ENCODE data around the gene ZNF678. TPM values are rescaled to one million over a fixed set of nuclear protein-coding genes. Genes with fewer than 3 reads are reported as not detected.
A peak's percentile ranks its signal among the peaks of the same experiment; 100 is the strongest.

Gene ZNF678
- total RNA-seq = 9.7 TPM

DNA sequence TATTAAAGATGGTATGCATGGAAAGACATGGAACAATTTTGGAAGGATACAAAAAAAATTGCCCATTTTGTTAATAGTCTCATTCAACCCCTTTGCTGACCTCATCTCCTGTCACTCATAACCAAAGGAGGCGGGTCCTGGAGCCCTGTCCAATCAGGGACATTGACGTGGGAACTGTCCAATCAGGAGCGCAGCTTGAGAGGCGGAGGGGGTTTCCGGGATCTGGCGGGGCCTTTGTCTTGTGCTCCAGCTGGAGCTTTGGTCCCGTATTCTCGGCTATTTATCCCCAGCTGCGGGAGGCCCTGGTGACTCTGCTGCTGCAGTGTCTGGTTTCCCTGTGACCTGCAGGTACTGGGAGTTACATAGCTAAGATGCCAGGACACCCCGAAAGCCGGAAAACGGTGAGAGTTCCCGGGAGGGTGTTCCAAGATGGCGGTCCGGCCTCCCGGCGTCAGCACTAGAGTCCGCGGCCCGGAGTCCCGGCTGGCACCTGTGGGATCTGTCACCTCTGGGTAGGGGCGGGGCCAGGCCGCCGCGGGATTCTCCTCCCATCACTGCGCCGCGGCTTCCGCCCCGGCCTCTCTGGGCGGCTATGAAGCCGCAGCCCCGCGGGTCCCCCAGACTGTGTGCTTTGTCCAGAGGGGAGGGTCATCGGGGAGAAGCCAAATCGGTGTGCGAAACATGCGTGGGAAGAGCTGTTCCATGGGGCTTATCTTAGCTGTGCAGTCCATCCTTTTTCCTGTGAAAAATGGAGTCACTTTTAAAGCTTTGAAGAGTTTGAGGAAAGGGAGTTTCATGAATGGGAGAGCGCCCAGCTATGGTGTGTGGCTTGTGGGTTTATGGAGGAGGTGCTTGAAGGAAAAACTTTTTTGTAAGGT, at the start of gene ZNF678:
TSS of gene ZNF678 (plus strand) at position 233 of the 878 bp plus-strand sequence. CDS start 87,436 bp downstream, outside the sequence.
- ATAC-seq (peak; percentile 97), DNase-seq (ENCODE audit: low spot score) (peak; percentile 95)
- intact Hi-C loops (cut with DNase I) = no loop called here

DNA sequence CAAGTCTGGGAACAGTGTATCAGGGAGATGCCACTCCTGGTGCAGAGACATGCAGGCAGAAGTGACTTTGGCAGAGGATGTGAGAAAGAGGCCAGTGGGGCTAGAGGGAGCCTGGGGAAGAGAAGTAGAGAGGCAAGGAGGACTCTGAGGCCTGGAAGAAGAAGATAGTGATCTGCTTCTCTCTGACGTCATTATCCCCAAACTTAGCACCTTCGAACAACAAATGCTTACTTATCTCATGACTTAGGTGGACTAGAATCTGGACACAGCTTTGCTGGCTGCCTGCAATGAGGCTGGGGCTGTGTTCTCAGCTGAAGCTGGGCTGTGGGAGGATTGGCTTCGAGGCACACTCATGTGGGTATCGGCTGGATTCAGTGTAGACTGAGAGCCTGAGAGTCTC, 44.5 kb upstream of the ZNF678 start:
- ATAC-seq (no peak), DNase-seq (ENCODE audit: low spot score) (no peak)
- intact Hi-C loops (cut with DNase I) = no loop called here

DNA sequence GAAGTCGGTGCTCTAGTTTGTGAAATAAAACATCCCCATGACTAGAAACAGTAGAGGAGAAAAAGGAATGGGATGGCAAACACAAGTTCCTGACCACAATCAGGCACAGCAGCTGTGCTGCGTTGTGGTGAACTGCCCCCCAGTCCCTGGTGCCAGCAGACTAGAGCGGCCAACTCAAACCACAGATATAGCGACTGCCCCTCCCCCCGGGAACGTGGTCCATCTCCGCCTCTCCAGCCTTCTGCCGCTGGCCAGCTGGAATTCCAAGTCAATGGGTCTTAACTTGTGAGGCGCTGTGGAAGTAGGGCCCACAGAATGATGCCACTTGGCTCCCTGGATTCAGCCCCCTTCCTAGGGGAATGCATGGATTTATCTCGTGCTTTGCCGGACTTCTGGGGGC, 41.6 kb upstream of the ZNF678 start:
- no peak for DNase-seq (ENCODE audit: low spot score)
- no peak for ATAC-seq
- intact Hi-C loops (cut with DNase I) = no loop called here

DNA sequence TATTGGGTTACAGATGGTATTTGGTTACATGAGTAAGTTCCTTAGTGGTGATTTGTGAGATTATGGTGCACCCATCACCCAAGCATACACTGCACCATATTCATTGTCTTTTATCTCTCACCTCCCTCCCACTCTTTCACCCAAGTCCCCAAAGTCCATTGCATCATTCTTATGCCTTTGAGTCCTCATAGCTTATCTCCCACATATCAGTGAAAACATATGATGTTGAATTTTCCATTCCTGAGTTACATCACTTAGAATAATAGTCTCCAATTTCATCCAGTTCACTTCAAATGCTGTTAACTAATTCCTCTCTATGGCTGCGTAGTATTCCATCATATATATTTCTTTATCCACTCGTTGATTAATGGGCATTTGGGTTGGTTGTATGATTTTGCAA, 36.8 kb upstream of the ZNF678 start:
- no peak for ATAC-seq
- DNase-seq (ENCODE audit: low spot score) = no peak
- intact Hi-C loops (cut with DNase I) = no loop called here

DNA sequence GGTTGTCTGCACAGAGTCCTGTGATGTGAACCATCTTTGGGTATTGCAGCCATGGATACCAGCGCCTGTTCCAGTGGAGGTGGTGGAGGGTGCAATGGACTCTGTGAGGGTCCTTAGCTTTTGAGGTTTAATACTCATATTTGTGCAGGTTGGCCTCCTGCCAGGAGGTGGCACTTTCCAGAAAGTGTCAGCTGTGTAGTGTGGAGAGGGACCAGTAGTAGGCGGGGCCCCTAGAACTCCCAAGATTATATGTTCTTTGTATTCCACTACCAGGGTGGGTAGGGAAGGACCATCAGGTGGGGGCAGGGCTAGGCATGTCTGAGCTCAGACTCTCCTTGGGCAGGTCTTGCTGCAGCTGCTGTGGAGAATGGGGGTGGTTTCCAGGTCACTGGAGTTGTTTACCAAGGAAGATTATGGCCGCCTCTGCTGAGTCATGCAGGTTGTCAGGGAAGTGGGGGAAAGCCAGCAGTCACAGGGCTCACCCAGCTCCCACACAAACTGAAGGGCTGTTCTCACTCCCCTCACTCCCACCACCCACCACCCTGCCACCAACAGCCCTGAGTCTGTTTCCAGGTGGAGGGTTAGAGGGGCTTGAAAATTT, 31.2 kb upstream of the ZNF678 start:
- intact Hi-C loops (cut with DNase I) = no loop called here
- DNase-seq (ENCODE audit: low spot score) (no peak), ATAC-seq (no peak)

DNA sequence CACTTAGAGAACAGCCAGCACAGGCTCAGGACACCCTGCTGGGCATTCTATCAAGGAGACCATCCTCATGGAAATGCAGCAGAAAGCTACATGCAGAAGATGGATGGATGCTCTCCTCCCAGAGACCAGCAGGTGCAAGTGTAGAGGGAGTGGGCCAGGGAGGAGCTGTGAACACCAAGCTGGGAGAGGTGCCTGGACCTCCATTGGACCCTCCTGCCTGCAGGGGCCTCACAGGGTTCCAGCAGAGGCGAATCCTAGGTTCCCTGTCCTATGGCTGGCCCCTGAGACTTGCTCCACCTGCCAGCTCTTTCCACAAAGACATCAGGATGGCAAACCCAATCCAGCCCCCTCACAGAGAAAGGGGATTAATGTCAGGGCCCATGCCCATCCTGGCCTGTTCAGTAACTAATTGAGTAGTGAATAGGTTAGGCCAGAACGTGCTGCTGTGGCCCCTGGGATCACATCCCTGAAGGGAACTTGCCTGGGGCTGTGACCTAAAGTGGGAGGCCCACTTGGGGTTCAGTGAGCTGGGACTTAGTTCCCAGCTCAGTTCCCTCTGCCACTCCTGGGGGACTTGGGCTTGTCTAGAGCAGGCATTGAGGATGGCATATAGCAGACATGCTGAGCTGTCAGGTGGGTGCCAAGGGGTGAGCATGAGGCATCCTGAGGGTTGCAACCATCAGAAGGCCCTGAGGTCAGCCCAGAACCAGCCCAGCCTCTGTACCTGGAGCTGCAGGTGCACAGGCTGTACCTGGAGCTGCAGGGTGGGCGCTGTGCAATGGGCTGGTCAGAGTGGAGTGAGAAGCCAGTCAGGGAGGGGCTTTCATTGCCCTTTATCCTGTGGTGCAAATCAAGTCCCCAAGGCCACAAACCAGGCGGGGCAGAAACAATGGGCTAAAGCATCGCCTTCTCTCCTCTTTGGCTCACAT, 22.9 kb upstream of the ZNF678 start:
- ATAC-seq = no peak
- intact Hi-C loops (cut with DNase I) = no loop called here
- no peak for DNase-seq (ENCODE audit: low spot score)

DNA sequence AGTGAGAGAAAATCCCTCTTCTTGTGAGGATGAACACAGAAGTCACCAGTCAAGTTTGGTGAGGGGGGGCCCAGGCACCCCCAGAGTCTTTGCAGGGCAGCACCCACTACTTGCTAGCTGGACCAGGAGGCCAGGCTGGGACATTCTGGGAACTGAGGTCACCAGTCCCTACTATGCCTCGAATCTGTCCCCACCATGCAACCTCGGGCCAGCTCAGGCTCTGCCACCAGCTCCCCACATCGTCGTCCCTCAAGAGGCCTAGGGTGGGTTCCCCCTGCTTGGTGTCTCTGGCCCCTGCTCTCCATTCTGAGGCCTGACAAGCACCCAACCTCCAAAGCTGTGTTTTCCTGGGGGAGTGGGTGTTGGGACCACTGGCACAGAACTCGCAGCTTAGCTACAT, 22.2 kb upstream of the ZNF678 start:
- DNase-seq (ENCODE audit: low spot score) = no peak
- no peak for ATAC-seq
- intact Hi-C loops (cut with DNase I) = no loop called here

DNA sequence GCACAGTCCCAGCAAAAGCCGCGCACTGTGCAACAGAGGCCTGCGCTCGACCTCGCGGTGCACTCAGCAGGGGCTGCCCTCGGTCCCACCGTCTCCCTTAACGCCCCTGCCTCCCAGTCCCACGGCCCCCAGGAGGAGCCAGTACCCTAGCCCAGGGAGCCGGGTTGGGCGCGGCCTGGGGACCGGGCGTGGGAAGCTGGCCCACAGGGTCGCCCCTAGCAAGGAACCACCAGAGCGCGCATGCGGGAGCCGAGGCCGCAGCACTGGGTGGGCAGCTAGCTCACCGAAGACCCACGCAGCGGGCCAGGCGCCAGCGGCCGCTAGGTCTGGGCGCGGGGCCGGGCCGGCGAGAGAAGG, 21.6 kb upstream of the ZNF678 start:
- ATAC-seq = peak; percentile 43
- no peak for DNase-seq (ENCODE audit: low spot score)
- intact Hi-C loops (cut with DNase I) = no loop called here

DNA sequence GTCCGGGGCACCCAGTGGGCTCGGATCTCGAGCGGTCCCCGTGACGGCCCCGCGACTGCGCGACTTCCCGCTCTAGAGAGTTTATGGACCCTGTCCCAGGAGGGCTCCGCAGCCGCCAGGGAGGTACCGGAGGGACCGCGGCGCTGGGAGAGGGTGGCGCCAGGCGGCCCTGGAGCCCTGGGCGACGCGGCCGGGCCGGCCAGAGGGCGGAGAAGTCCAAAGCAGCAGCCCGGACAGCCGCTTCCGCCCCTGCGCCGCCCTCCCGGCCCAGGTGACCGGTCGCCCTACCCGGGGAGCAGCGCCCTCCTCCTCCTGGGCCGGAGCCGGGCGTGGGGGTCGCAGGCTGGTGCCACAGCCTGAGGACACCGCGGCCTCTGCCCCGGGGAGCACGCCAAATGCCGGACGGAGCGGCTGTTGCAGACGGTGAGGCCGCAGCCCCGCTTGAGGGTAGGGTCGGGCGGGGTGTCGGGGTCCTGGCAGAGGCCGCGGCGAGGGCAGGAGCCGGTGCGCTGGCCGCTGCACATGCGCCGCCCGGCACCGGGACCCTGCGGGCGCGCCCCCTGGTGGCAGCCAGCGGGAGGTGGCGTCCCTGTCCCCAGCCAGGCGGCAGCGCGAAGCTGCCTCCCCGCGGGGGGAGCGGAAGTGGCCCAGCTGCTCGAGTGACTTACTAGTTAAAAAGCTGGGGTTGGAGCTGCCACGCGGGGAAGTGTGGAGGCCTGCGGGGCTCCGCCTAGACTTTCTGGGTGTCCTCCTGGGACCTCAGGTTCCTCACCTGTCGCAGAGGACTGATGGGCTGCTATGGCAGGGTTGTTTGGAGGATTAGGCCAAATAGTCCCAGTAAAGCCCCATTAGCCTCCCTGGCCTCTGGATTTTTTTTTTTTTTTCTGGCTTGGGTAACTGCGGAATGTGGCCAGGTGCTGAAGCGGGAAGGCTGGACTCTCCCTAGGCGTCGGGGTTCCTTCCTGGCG, 20.9 kb upstream of the ZNF678 start:
- DNase-seq (ENCODE audit: low spot score) (peak; percentile 89), ATAC-seq (peak; percentile 95)
- intact Hi-C loops (cut with DNase I) = no loop called here

DNA sequence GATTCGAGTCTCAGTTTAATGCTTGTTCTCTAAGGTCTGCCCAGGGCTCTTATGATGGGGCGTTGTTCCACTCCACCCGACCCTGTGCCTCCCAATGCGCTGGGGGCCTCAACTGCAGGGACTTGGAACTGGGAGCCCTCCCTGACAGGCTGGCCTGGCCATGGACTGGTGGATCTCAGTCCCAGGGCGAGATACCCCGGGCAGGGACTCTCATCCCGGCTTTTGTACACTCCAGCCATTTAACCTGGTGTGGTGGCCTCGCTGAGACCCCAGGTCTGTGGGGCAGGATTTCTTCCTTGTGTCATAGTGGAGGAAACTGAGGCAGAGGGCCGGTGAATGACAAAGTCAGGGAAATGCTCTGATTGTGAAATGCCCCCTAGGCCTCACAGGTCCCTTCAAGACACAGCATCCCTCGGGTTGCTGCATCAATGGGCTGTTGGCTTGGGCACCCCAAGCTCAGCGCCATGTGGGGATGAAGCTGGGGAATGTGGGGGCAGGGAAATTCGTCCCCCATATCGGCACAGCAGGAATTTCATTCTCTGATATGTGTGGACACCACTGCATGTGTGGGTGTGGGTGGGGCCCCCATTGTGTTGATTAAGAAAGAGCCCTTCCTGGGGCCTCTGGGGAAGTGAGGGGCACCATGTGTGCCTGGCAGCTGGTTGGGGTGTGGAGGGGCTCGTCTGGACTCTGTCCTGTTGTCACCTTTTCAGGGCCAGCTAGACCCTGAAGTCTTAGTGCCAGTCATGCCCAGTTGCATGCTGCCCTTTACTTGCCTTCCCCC, 19.9 kb upstream of the ZNF678 start:
- DNase-seq (ENCODE audit: low spot score) (no peak), ATAC-seq (no peak)
- intact Hi-C loops (cut with DNase I) = no loop called here

DNA sequence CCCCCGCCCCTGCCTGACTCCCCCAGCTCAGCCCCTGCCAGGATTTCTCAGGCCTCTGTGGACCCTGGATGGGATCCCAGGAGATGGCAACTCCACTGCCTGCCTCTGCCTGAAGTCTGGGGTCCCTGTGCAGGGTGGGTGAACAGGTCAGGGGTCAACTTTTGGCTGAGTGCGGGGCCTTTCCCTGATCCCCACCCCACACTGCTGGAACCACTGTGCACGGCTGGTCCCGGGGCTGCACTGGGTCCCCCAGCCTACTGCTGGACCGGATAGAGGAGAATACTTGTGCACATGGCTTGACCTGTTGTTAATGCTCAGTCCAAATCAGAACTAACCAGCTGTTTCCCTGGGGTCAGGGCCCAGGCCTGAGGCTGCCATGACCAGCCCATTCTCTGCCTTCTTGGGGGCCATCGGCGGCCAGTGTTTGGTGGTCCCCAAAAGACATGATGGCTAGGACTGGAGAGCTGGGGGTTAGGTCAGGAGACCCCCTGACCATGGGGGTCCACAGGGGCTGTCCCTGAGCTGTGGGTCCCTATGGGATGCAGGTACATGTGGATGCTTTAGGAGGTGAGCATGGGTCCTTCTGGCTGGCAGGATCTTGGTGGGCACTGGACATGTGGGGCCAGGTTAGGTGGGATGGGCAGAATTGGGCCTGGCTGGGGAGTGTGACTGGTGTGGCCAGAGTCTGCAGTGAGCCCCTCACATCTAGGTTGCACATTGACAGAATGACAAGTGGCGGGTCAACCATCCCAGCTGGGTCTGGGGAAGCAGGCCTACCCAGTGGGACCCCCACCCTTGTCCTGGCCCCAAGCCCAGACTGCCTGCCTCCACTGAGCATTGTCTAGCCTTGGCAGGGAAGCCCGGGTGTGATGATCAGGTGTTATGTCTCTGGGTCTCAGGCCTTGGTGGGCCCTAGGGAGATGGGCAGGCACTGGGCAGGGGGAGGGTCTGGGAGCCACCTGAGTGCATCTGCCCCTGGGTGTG, 19.0 kb upstream of the ZNF678 start:
- ATAC-seq (no peak), DNase-seq (ENCODE audit: low spot score) (no peak)
- intact Hi-C loops (cut with DNase I) = no loop called here

DNA sequence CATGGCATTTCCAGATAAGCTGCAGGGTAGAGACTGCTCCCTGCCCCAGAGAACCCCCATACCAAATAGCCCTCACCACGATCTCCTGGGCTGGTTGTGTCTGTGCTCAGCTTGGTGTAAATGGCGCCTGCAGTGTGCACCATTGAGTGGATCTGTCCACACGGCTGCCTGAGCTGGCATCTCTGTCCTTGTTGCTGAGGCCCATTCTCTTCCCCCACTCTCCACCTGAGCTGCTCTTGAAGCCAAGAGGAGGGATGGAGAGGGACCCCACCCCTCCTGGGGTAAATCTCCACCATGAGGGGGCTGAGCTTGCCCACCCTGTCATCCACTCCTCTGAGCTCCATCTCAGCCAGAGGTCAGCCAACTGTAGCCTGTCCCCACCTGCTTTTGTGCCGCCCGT, 18.0 kb upstream of the ZNF678 start:
- DNase-seq (ENCODE audit: low spot score) (peak; percentile 18), ATAC-seq (no peak)
- intact Hi-C loops (cut with DNase I) = no loop called here

DNA sequence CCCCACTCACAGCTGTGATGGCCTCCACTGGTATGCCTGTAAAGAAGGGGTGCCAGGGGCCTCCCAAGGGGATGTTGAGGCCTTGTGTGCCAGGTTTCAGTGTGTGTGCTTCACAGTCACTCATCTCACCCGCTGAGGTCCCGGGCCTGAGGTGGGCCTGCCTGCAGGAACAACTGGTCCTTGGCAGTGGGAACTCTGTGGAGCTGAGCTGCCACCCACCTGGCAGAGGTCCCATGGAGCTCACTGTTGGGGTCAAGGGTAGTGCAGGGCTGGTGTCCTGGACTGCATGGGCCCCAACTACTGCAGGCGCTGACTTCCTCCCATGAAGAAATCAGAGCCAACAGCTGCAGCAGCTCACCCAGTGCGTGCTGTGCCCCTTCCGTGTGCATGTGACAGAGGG, 17.3 kb upstream of the ZNF678 start:
- intact Hi-C loops (cut with DNase I) = no loop called here
- ATAC-seq (no peak), DNase-seq (ENCODE audit: low spot score) (peak; percentile 40)

DNA sequence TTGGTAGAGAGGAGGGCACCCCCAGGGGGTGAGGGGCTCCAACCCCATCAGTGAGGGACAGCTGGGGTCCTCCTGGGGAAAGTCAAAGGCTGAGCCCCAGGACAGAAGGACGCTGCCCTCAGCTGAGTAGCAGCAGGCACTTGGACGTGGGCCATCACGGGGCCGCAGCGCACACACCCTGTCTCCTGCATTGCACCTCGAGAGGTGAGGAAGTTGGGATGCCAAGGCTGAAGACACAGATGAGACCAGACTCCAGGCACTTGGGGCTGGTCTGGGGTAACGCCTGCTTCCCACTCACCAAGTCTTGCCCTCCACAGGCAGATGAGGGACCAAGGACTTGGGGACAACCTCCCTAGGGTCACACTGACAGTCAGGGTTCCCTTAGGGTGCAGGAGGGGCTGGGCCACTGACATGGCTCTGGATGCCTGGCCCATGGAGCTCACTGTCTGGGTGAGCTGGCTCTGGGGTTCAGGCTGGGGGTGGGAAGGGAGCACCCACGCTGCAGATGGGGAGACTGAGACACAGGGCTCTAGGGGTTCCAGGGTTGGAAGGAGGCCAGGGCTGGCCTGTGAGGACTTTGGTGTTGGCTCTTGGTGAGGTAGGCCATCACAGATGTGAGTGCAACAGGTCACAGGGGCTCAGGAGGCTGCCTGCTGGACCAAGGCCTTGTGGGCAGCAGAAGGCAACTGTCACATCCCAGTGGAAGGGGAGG, 16.6 kb upstream of the ZNF678 start:
- intact Hi-C loops (cut with DNase I) = no loop called here
- ATAC-seq = no peak
- DNase-seq (ENCODE audit: low spot score) = peak; percentile 45

DNA sequence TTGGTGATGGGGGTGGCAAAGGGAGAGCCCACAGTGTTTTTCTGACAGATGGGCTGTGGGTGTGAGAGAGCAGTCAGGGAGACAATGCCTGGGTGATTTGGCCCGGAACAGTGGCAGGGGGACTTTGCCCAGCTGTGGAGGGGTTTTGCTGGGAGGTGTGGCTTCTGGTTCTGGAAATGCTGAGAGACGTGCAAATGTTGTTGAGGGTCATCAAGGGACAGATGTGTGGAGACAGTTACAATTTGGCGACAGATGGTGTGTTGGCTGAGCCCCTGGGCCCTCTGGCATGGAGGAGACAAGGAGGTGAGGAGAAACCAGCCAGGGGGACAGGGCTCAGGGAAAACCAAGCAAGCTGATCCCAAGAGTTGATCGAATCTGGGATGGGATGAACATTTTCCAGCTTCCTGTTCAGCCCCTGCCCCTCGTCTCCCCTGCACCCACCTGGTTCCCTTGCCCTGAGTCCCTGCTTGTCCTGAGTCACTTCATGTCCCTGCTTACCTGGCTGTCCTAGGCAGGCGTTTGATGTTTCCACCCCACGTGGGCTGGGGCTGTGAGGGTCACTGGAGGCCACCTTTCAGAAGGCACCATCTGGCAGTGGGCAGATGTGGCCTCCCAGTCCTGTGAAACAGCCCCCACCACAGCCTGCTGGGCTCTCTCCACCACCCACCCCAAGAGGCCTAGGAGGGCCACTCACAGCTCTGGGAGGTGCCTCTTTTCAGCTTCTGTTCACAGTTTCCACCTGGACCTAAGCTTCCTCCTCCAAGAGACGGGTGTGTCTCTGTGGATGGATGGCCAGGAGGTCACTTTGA, 15.8 kb upstream of the ZNF678 start:
- no peak for ATAC-seq
- no peak for DNase-seq (ENCODE audit: low spot score)
- intact Hi-C loops (cut with DNase I) = no loop called here

DNA sequence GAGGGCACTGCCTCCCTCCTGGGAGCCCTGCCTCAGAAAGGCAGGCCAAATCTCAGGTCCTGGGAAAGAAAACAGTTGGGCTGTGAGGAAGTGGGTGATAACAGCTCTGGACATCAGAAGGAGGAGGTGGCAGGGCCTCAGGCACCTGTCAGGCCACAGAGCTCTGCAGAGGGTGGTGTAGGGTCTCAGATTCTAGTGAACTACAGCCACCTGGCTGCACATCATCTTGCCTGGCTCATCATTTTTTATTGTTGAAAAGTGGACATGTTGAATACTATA, 15.3 kb upstream of the ZNF678 start:
- intact Hi-C loops (cut with DNase I) = no loop called here
- DNase-seq (ENCODE audit: low spot score) (no peak), ATAC-seq (no peak)
